Activated CD8-positive, alpha-beta T cell treated with anti-CD3 and anti-CD28 coated beads for 36 hours (primary cell): ENCODE measurements around the gene CHSY3. TPM values are rescaled to one million over a fixed set of nuclear protein-coding genes. Genes with fewer than 3 reads are reported as not detected.

Experiments used
- ATAC-seq: fragments of 200-7000 bp; cut with Tn5 transposase; one replicate; pipeline ENCODE4 v1.10.0; 2021; ENCODE audit warnings: mild to moderate bottlenecking, moderate library complexity
- CTCF ChIA-PET: fragments of 350-600 bp; sonication (Branson Sonifier 250); formaldehyde crosslinking; loops from one replicate; lab custom pipeline; 2021; ENCODE audit warnings: antibody characterized with exemption; lab: Charles Lee
- POLR2A ChIA-PET: fragments of 350-600 bp; sonication (Branson Sonifier 250); formaldehyde crosslinking; loops from one replicate; lab custom pipeline; 2021; ENCODE audit warnings: antibody characterized with exemption; lab: Charles Lee
- DNase-seq: peaks from one replicate; pipeline ENCODE4 v3.0.0-alpha.2; 2020
- H3K27ac Mint-ChIP-seq: one replicate; pipeline ENCODE4 v1.8.0; 2021; ENCODE audit warnings: mild to moderate bottlenecking, mixed read lengths
- H3K27me3 Mint-ChIP-seq: one replicate; pipeline ENCODE4 v1.8.0; 2021; ENCODE audit warnings: mixed read lengths
- H3K36me3 Mint-ChIP-seq: one replicate; pipeline ENCODE4 v1.8.0; 2021; ENCODE audit warnings: low read depth, mixed read lengths
- H3K4me1 Mint-ChIP-seq: one replicate; pipeline ENCODE4 v1.8.0; 2021; ENCODE audit warnings: low read depth, mixed read lengths
- H3K4me3 Mint-ChIP-seq: one replicate; pipeline ENCODE4 v1.8.0; 2021; ENCODE audit warnings: mild to moderate bottlenecking, moderate library complexity, mixed read lengths
- H3K9me3 Mint-ChIP-seq: one replicate; pipeline ENCODE4 v1.8.0; 2021; ENCODE audit warnings: mixed read lengths
- CTCF ChIP-seq: fragments of 200-600 bp; IDR thresholded peaks from one replicate; pipeline ENCODE4 v1.8.0; 2022; ENCODE audit warnings: antibody characterized with exemption, mild to moderate bottlenecking
- intact Hi-C: fragments of 100-400 bp; cut with micrococcal nuclease; formaldehyde crosslinking; loops from one replicate; pipeline ENCODE4 v1.10.0; 2022
- total RNA-seq, 2 experiments: library from RNA; stranded (reverse); gene quantifications; one replicate each; pipeline ENCODE4 v1.2.3, GENCODE V29; 2021

The CHSY3 gene
- total RNA-seq, 2 experiments from 2014 or later, result not detected

DNA sequence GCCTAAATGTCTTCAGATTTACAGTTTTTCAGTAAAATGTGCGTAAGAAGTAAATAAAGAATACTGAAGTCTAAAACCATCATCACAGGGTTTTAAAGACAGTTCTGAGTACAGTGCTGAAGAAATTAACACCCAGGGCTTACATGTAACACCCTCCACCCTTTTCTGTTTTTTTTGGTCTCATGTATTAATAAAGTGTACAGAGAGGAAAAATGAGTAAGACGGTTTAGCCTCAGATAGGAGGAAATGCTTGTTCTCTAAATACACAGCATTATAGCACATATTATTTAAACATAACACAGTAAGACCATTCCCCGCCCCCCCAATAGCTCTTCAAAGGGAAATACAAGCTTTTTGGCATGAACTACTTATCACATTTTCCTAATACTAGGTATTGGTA, 119.3 kb downstream of the CHSY3 start:
- H3K4me3 Mint-ChIP-seq, result no peak overlapping the region
- no peak for ATAC-seq
- CTCF ChIA-PET, result no interaction called here
- no peak for DNase-seq
- H3K4me1 Mint-ChIP-seq, result no peaks in the 10 kb centered on the region
- no peaks in the 10 kb centered on the region for H3K27me3 Mint-ChIP-seq
- no peaks in the 10 kb centered on the region for H3K36me3 Mint-ChIP-seq
- H3K9me3 Mint-ChIP-seq, result no peaks in the 10 kb centered on the region
- no peak overlapping the region for H3K27ac Mint-ChIP-seq
- no peak for TF ChIP-seq CTCF
- POLR2A ChIA-PET, result no interaction called here
- intact Hi-C loops, result no loop called here

GRCh38 chr5:130024006-130024405, 119.7 kb downstream of the CHSY3 start:
- DNase-seq (no peak), ATAC-seq (no peak)
- intact Hi-C loops, result no loop called here
- POLR2A ChIA-PET, result no interaction called here
- Mint-ChIP-seq H3K9me3 (no peaks in the 10 kb centered on the region), H3K36me3 (no peaks in the 10 kb centered on the region), H3K4me1 (no peaks in the 10 kb centered on the region), H3K27ac (no peak overlapping the region), H3K4me3 (no peak overlapping the region), H3K27me3 (no peaks in the 10 kb centered on the region)
- CTCF ChIA-PET, result no interaction called here
- TF ChIP-seq CTCF, result no peak

GRCh38 chr5:130025511-130025910, 121.2 kb downstream of the CHSY3 start:
- POLR2A ChIA-PET, result no interaction called here

GRCh38 chr5:130032807-130033206, 128.5 kb downstream of the CHSY3 start:
- H3K4me3 Mint-ChIP-seq, result no peak overlapping the region
- no peak for ATAC-seq
- no peaks in the 10 kb centered on the region for H3K4me1 Mint-ChIP-seq
- peaks cover 3% of the 10 kb centered on the region for H3K27me3 Mint-ChIP-seq
- POLR2A ChIA-PET, result no interaction called here
- intact Hi-C loops, result no loop called here
- no peaks in the 10 kb centered on the region for H3K9me3 Mint-ChIP-seq
- CTCF ChIA-PET, result no interaction called here
- TF ChIP-seq CTCF, result no peak
- no peak overlapping the region for H3K27ac Mint-ChIP-seq
- H3K36me3 Mint-ChIP-seq, result no peaks in the 10 kb centered on the region
- no peak for DNase-seq

More at GRCh38 chr5:130025511-130025910, 121.2 kb downstream of the CHSY3 start:
- TF ChIP-seq CTCF, result no peak
- Mint-ChIP-seq H3K27ac (no peak overlapping the region), H3K27me3 (no peaks in the 10 kb centered on the region), H3K4me1 (no peaks in the 10 kb centered on the region), H3K9me3 (no peaks in the 10 kb centered on the region), H3K36me3 (no peaks in the 10 kb centered on the region), H3K4me3 (no peak overlapping the region)
- no peak for ATAC-seq
- CTCF ChIA-PET, result no interaction called here
- intact Hi-C loops, result no loop called here
- DNase-seq, result no peak

DNA sequence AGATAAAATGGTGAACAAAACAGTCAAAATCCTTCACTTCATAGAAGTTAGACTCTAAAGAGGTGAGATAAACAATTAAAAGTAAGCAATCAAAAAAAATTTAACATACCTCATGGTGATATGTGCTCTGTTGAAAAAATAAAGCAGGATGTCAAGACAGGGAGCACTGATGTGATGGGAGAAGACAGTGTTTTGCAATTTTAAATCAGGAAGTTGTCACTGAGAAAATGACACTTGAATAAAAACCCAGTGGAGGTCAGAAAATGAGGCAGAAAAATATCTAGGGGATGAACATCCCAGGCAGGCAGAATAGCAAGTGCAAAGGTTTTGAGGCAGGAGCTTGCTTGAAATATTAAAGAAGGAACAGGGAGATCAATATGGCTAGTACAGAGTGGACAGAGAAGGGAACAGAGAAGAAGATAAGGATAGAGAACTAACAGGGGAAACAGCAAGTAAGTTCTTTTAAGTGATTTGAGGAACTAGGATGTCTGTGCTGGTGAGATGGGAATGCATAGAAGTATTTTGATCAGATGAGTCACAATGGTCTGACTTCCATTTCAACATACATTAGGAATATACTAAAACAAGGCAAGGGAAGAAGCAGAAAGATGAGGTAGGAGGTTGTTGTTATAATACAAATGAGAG, 130.4 kb downstream of the CHSY3 start:
- intact Hi-C loops, result no loop called here
- Mint-ChIP-seq H3K9me3 (no peaks in the 10 kb centered on the region), H3K4me1 (no peaks in the 10 kb centered on the region), H3K4me3 (no peak overlapping the region), H3K36me3 (no peaks in the 10 kb centered on the region), H3K27me3 (peaks cover 3% of the 10 kb centered on the region), H3K27ac (no peak overlapping the region)
- CTCF ChIA-PET, result no interaction called here
- ATAC-seq, result no peak
- no peak for TF ChIP-seq CTCF
- DNase-seq, result no peak
- POLR2A ChIA-PET, result no interaction called here
